ENCODE measurements around the gene NUTF2. TPM values are rescaled to one million over a fixed set of nuclear protein-coding genes. Genes with fewer than 3 reads are reported as not detected.

Gene NUTF2
- total RNA-seq, 1 donor from 2014 or later: 99.7 TPM

DNA sequence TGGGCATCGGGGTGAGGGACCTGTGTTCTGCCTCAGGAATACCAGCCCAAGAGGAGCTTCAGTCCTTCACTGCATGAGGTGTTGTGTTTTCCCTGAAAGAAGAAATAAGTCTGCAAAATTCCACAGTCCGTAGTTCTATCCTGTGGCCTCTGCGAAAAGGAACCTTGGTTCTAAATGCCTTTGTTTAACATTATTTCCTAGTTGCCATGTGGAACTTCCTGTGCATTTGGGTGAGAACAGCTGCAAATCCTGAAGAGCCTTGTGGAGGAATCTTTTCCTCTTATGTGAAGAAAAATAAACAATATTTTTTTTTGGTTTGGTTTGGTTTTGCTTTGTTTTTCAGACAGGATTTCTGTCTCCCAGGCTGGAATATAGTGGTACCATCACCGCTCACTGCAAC, 56.1 kb downstream of the NUTF2 start:
- POLR2A ChIA-PET: no interaction called here
- intact Hi-C loops (cut with micrococcal nuclease): no loop called here
- ATAC-seq (ENCODE audit: low read depth) (no peak), DNase-seq (no peak)
- CTCF ChIA-PET: interaction anchor here (0.7 kb wide), 1 partner anchor 19 kb away, joined by 3 read pairs; no protein-coding TSS in a partner anchor
- no peak overlapping the region for H3K27ac Mint-ChIP-seq
- peaks cover 25% of the 10 kb centered on the region for H3K36me3 Mint-ChIP-seq (ENCODE audit: low read depth)
- no peak overlapping the region for H3K4me3 Mint-ChIP-seq
- H3K27me3 Mint-ChIP-seq: no peaks in the 10 kb centered on the region
- H3K9me3 Mint-ChIP-seq: no peaks in the 10 kb centered on the region
- no peak for TF ChIP-seq CTCF (IDR thresholded peaks at IDR 0.05)
- H3K4me1 Mint-ChIP-seq: no peaks in the 10 kb centered on the region

DNA sequence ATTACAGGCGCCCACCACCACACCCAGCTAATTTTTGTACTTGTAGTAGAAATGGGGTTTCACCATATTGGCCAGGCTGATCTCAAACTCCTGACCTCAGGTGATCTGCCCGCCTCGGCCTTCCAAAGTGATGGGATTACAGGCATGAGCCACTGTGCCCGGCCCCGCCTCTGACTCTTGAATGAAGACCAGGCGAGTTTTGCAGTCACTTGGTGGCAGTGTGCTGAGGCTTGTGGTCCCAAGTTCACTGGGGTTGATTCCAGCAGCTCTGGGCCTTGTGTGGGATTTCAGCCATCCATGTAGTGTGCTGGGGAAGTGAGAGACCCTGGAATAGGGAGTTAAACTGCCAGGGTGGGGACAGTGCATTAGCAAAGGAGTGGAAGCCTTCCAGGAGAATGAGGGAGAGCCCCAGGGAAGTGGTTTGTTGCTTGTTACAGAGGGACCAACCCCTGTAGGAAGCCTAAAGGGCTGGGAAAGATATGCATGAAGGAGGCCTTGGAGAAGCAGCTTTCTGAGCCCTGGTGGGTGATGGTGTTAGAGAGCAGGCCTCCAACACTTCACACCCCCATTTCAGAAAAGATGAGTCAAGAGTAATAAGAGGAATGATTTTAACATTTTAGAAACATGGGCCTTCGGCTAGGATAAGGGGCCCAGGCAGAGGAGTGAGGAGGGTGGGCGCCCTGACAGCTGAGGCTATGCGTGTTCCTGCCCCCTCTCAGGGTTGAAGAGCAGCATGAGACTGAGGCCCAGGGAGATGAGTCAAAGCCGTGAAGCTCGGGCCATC, 60.9 kb downstream of the NUTF2 start:
- no peak overlapping the region for H3K4me3 Mint-ChIP-seq
- TF ChIP-seq CTCF (IDR thresholded peaks at IDR 0.05): no peak
- H3K27ac Mint-ChIP-seq: no peak overlapping the region
- CTCF ChIA-PET: interaction anchor here (1.2 to 1.7 kb wide), 2 partner anchors 20 to 91 kb away, joined by 3 to 4 read pairs; no protein-coding TSS in a partner anchor
- ATAC-seq (ENCODE audit: low read depth): no peak
- intact Hi-C loops (cut with micrococcal nuclease): no loop called here
- H3K4me1 Mint-ChIP-seq: peaks cover 5% of the 10 kb centered on the region
- H3K9me3 Mint-ChIP-seq: no peaks in the 10 kb centered on the region
- DNase-seq: no peak
- POLR2A ChIA-PET: interaction anchor here (0.6 kb wide), 1 partner anchor 136 kb away, joined by 10 read pairs; no protein-coding TSS in a partner anchor
- H3K36me3 Mint-ChIP-seq (ENCODE audit: low read depth): peaks cover 44% of the 10 kb centered on the region
- H3K27me3 Mint-ChIP-seq: no peaks in the 10 kb centered on the region

DNA sequence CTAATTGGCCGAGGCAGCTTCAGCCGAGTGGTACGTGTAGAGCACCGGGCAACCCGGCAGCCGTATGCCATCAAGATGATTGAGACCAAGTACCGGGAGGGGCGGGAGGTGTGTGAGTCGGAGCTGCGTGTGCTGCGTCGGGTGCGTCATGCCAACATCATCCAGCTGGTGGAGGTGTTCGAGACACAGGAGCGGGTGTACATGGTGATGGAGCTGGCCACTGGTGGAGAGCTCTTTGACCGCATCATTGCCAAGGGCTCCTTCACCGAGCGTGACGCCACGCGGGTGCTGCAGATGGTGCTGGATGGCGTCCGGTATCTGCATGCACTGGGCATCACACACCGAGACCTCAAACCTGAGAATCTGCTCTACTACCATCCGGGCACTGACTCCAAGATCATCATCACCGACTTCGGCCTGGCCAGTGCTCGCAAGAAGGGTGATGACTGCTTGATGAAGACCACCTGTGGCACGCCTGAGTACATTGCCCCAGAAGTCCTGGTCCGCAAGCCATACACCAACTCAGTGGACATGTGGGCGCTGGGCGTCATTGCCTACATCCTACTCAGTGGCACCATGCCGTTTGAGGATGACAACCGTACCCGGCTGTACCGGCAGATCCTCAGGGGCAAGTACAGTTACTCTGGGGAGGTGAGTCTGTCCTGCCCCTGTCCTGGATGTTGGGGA, 62.5 kb downstream of the NUTF2 start:
- Mint-ChIP-seq H3K4me1 (peaks cover 5% of the 10 kb centered on the region), H3K4me3 (no peak overlapping the region), H3K9me3 (no peaks in the 10 kb centered on the region), H3K36me3 (ENCODE audit: low read depth) (peaks cover 36% of the 10 kb centered on the region), H3K27me3 (no peaks in the 10 kb centered on the region), H3K27ac (no peak overlapping the region)
- intact Hi-C loops (cut with micrococcal nuclease): no loop called here
- no peak for ATAC-seq (ENCODE audit: low read depth)
- no peak for DNase-seq
- ChIA-PET POLR2A (no interaction called here), CTCF (interaction anchor here (1.6 to 1.7 kb wide), 2 partner anchors 25 to 92 kb away, joined by 3 to 4 read pairs; no protein-coding TSS in a partner anchor)
- no peak for TF ChIP-seq CTCF (IDR thresholded peaks at IDR 0.05)

- DNase-seq: no peak
- intact Hi-C loops (cut with micrococcal nuclease): no loop called here
- Mint-ChIP-seq H3K4me1 (peaks cover 5% of the 10 kb centered on the region), H3K27me3 (no peaks in the 10 kb centered on the region), H3K27ac (no peak overlapping the region), H3K4me3 (no peak overlapping the region), H3K9me3 (no peaks in the 10 kb centered on the region), H3K36me3 (ENCODE audit: low read depth) (peaks cover 38% of the 10 kb centered on the region)
- ATAC-seq (ENCODE audit: low read depth): peak; percentile 47
- ChIA-PET POLR2A (no interaction called here), CTCF (interaction anchor here (1.1 to 1.6 kb wide), 2 partner anchors 26 kb away, joined by 3 read pairs; partner anchors contain the start of gene NRN1L)
- no peak for TF ChIP-seq CTCF (IDR thresholded peaks at IDR 0.05)
Observed at GRCh38 chr16:67910158-67910557, 63.4 kb downstream of the NUTF2 start.

All from activated B cell treated with CpG ODN at 0.5 μM for 24 hours (primary cell).